ENCODE results near the gene SCARB1. TPM values are rescaled to one million over a fixed set of nuclear protein-coding genes. Genes with fewer than 3 reads are reported as not detected.

Gene SCARB1
- total RNA-seq, 1 donor from 2014 or later = 16.9 TPM

- no peaks in the 10 kb centered on the region for H3K9me3 Mint-ChIP-seq (ENCODE audit: unreplicated experiment)
- TF ChIP-seq CTCF (IDR thresholded peaks at IDR 0.05; ENCODE audit: unreplicated experiment) = no peak
- no peaks in the 10 kb centered on the region for H3K36me3 Mint-ChIP-seq (ENCODE audit: low read depth, unreplicated experiment)
- H3K4me1 Mint-ChIP-seq (ENCODE audit: unreplicated experiment) = peaks cover 15% of the 10 kb centered on the region
- no peak for DNase-seq (ENCODE audit: low spot score)
- no peak overlapping the region for H3K27ac Mint-ChIP-seq (ENCODE audit: unreplicated experiment)
- no peak overlapping the region for H3K4me3 Mint-ChIP-seq (ENCODE audit: unreplicated experiment)
- H3K27me3 Mint-ChIP-seq (ENCODE audit: unreplicated experiment) = peaks cover 5% of the 10 kb centered on the region
Observed at GRCh38 chr12:124736115-124737039, 127.3 kb downstream of the SCARB1 start.

DNA sequence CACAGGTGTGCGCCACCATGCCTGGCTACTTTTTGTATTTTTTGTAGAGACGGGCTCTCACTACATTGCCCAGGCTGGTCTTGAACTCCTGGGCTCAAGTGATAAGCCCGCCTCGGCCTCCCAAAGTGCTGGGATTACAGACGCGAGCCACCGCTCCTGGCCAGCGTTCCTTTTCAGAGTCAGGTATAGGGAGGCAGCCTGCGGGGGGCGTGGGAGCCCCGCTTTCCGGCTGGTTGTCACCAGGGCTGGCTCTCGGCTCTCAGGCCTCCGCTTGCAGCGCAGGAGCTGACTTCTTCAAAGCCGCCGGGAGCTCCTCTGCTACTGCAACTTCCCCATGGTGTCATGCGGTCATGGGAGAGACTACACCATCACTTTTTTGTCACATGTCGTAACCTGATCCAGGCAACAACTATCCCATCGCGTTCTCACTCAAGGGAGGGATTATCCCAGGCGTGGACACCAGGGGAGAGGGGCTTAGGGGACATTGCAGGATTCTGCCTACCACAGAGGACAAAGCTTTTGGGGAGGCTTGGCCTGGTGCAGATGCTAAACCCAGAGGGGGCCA lies 129.4 kb downstream of the SCARB1 start:
- DNase-seq (ENCODE audit: low spot score) = peak; percentile 32
- Mint-ChIP-seq H3K27me3 (ENCODE audit: unreplicated experiment) (peaks cover 1% of the 10 kb centered on the region), H3K36me3 (ENCODE audit: low read depth, unreplicated experiment) (no peaks in the 10 kb centered on the region), H3K27ac (ENCODE audit: unreplicated experiment) (no peak overlapping the region), H3K4me3 (ENCODE audit: unreplicated experiment) (no peak overlapping the region), H3K4me1 (ENCODE audit: unreplicated experiment) (peaks cover 7% of the 10 kb centered on the region), H3K9me3 (ENCODE audit: unreplicated experiment) (no peaks in the 10 kb centered on the region)
- TF ChIP-seq CTCF (IDR thresholded peaks at IDR 0.05; ENCODE audit: unreplicated experiment) = no peak

- Mint-ChIP-seq H3K27ac (ENCODE audit: unreplicated experiment) (no peak overlapping the region), H3K4me3 (ENCODE audit: unreplicated experiment) (no peak overlapping the region), H3K4me1 (ENCODE audit: unreplicated experiment) (peaks cover 7% of the 10 kb centered on the region), H3K9me3 (ENCODE audit: unreplicated experiment) (no peaks in the 10 kb centered on the region), H3K36me3 (ENCODE audit: low read depth, unreplicated experiment) (no peaks in the 10 kb centered on the region), H3K27me3 (ENCODE audit: unreplicated experiment) (peaks cover 1% of the 10 kb centered on the region)
- no peak for TF ChIP-seq CTCF (IDR thresholded peaks at IDR 0.05; ENCODE audit: unreplicated experiment)
- no peak for DNase-seq (ENCODE audit: low spot score)
Observed at GRCh38 chr12:124733086-124733485, 130.6 kb downstream of the SCARB1 start.

DNA sequence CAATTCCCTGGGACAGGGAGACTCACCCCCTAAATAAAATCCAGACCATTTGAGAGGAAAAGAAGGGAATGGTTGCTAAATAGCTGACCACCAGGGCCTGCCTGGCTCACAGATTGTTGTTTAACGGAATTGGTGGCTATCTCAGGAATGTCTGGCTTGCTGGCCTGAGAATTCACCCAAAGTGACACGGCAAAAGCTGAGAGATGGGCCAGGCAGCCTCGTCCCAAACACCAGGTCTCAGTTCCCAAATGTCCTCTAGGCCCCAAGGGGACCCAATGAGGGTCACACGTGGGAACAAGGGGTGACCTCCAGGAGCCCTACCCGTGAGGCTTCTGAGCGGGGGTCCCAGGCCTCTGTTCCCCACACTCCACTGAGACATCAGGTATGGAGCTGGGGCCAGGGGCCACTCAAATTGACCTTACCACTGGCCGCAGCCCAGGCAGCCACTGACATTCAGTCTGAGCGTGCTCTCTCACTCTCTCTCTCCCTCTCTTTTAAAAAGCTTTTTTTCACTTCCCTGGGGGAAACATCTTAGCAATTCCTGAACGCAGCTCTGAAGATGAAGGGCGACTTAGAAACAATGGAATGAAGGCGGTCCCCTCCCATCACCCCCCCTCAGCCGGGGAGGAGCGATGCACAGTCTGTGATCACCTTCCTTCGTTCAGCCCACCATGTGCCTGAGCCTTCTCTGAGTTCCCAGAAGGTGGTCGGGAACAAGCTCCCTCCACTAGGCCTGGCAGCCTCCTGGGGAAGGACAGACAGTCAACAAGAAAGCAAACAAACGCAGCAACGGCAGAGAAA lies 131.2 kb downstream of the SCARB1 start:
- no peak overlapping the region for H3K4me3 Mint-ChIP-seq (ENCODE audit: unreplicated experiment)

More for the DNA sequence above, 131.2 kb downstream of the SCARB1 start:
- DNase-seq (ENCODE audit: low spot score) = no peak
- TF ChIP-seq CTCF (IDR thresholded peaks at IDR 0.05; ENCODE audit: unreplicated experiment) = no peak
- Mint-ChIP-seq H3K27me3 (ENCODE audit: unreplicated experiment) (peaks cover 1% of the 10 kb centered on the region), H3K4me1 (ENCODE audit: unreplicated experiment) (peaks cover 6% of the 10 kb centered on the region), H3K36me3 (ENCODE audit: low read depth, unreplicated experiment) (no peaks in the 10 kb centered on the region), H3K27ac (ENCODE audit: unreplicated experiment) (no peak overlapping the region), H3K9me3 (ENCODE audit: unreplicated experiment) (no peaks in the 10 kb centered on the region)

Data from endothelial cell (in vitro differentiated cells).